GM19193 (cell line): Measurements from ENCODE around the gene P2RY4.

Experiments
- POLR2A ChIP-seq: IDR thresholded peaks from 4 replicates; pipeline ENCODE4 v1.6.1; 2011; ENCODE audit not compliant: insufficient read depth, insufficient read length; ENCODE audit errors: extremely low read depth

Gene P2RY4

GRCh38 chrX:70260104-70260503 is at the start of gene P2RY4:
P2RY4 (minus strand) TSS chrX:70260204; CDS start chrX:70259624, 580 bp downstream.
- no peak for TF ChIP-seq POLR2A

- no peak for TF ChIP-seq POLR2A
These were observed 41.7 kb upstream of the P2RY4 start for GRCh38 chrX:70301716-70302115.

- TF ChIP-seq POLR2A = no peak
These were observed 33.6 kb upstream of the P2RY4 start for GRCh38 chrX:70293621-70294020.

DNA sequence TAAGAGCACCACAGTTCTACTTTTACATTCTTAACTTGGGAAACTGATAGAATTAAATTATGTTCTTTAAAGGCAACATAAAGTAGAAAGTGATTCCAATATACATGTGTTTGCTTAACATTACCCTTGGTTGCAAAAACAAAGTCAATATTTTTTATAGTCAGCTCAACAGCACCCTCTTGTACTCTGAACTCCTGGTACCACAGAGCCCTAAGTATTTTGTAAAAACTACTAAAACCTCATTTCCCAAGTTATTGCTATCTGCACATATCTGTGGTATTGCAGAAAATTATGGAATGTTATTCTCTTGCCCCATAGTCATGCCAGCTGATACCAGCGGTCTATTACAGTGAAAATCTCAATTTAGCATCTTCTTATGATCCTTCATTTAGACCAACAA is 32.8 kb upstream of the P2RY4 start:
- TF ChIP-seq POLR2A = no peak

DNA sequence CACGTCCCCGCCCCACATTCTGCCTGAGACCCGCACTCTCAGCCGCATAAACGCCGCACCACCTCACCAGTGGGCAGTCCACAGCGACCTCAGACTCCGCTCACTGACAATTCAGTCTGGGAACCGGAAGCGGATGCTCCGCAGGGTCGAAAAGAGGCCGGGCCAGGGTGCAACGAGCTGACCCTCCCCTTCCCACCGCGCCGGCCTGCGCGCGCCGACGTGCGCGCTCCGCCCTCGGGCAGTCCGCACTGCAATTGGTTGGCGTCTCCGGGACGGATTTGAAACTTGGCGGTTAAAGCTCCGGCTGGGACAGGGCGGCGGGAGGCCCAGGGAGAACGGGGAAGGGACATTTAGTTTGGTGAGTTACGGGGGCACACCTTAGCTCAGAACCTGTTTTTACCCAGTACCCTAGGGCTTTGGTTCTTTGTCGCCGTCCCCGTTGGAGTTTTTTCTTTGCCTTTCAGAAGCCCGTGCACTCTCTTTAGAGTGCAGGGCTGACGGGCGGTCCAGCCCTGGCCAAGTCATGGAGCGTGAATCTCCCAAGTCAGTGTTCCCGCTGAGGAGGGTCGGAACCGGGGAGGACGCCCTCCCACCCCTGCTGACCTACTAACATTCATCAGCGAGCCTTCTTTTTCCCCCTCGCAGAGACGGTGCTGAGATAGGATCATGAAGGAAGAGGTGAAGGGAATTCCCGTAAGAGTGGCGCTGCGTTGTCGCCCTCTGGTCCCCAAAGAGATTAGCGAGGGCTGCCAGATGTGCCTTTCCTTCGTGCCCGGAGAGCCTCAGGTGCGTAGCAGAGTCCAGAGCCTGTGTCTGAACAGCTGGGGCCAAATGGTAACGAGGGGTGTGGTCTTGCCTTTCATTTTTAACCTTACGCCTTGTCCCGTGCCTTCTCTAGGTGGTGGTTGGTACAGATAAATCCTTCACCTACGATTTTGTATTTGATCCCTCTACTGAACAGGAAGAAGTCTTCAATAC is 30.1 kb upstream of the P2RY4 start, which contains the start of the genes KIF4A and PDZD11:
TSS of gene KIF4A (plus strand) at position 312 of the 978 bp plus-strand sequence. CDS start at position 667, 355 bp downstream.
TSS of gene PDZD11 (minus strand) at position 135 of the 978 bp plus-strand sequence. CDS start 586 bp downstream, outside the sequence.
- peak; percentile 82 for TF ChIP-seq POLR2A

GRCh38 chrX:70289168-70289792 is 29.3 kb upstream of the P2RY4 start:
- no peak for TF ChIP-seq POLR2A

DNA sequence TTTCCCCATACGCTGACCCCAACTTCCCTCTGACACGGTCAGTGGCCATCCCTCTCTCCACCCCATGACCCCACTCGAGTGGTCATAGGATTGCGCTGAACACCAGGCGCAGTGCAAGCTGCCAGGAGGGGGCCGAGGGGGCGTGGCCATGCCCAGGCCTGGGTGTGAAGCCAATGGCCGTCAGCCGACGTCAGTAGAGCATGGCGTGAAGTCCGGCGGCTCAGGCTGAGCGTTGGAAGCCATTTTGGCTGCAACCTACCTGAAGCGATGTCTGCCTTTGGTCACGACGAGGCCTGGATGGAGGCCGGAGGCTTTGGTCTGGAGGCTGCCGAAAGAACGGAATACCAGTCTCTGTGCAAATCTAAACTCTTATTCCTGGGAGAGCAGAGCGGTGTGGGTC is 21.9 kb upstream of the P2RY4 start, which contains the start of gene RAB41:
TSS of gene RAB41 (plus strand) at position 222 of the 400 bp plus-strand sequence. CDS start at position 268, 46 bp downstream.
- TF ChIP-seq POLR2A = no peak

GRCh38 chrX:70280573-70280972 is 20.6 kb upstream of the P2RY4 start:
- no peak for TF ChIP-seq POLR2A

DNA sequence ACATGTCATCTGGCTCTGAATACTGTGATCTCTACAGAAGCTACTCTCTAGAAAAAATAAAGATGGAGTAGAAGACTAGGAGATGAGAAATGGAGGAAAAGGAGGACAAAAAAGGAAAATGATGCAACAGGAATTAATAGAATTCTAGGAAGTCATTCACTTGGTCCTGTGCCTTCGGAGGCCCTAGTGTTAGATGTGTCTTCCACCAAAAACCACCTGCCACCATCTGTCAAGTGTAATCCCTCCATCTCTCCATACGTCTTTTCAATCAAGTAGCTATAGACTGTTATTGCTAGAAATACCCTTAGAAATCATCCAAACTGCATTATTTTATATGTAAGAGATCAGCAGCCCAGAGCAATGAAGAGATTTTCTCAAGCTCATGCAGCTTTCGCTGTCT is 19.1 kb upstream of the P2RY4 start:
- TF ChIP-seq POLR2A = no peak

DNA sequence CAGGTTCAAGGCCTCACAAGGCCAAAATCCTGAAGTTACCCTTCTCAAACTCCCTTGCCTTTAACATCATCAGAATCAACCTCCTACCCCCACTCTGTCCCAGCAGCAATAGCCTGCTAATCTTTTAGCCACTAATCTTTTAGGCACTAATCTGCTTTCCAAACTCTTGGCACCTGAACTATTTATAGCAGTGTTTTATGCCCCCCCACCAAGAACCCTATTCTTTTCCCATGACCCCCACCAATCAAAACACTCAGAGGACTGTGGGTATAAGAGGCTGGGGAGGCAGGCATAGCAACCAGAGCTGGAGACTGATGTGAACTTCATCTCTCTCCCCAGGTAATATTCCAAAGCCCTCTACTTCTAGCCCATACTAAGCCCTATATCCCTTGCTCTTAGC is 8.0 kb upstream of the P2RY4 start, which contains the start of gene ARR3:
TSS of gene ARR3 (plus strand) at position 301 of the 400 bp plus-strand sequence. CDS start 1,052 bp downstream, outside the sequence.
- TF ChIP-seq POLR2A = no peak

DNA sequence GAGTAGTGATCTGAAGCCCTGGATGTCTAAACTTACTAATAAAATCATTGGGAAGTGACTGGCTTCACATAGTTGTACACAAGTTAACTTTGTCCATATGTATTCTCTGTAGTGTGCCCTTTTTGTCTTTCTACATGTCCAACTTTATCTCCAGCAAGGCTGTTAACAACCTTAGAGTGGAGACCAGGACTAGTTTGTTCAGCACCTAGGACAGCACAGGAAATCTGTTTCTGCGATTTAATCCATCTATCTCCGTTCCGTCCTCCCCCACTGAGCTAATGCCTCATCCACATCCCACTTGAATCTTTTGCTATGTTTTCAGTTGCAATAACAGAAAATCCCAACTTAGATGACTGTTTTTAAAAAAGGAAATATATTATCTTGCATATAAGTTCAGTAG is 4.8 kb upstream of the P2RY4 start:
- TF ChIP-seq POLR2A = no peak

GRCh38 chrX:70262952-70263567 is 3.1 kb upstream of the P2RY4 start:
- TF ChIP-seq POLR2A = no peak

DNA sequence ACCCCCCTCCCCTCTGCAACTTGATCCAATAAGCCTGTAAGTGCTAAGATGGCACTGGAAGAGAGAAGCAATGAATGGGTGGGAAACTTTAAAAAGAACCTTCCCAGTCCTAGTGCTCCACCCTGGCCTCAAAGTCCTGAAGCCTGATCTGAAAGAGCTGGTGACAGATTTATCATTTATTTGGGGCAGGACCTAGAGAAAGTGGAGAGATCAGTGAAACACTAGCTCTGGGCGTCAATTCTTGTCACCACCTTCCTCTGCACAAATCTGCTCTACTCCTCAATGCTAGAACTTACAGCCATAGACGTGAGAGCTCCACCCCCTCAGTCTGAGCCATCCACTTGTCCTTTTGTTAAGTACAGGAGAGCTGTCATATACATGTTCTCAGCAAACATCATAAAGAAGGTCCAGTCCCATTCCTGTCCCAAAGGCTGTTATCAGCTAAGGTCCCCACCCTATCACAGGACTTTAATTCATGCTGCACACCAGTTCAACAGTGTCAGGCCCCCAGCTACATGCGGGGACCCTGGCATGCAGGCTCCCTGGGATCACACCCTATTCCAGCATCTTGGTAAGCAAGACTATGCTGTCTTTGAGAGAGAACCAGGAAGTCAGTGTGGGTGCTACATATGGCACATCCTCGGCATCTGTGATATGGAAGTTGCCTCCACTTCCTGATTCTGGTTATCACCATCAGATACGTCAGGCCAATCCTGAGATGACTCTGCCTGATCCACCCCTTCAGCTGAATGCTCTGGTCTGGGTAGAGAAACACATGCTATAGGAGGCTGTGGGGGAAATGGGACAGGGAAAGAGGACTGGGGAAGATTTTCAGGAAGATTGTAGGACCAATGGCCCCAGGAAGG is 2.3 kb downstream of the P2RY4 start:
- no peak for TF ChIP-seq POLR2A

- TF ChIP-seq POLR2A = no peak
These were observed 4.6 kb downstream of the P2RY4 start for GRCh38 chrX:70255452-70255851.
